Measurements from ENCODE around the gene ZNF660.
"Not testable (repeated sequence)": the region's sequence is repeated elsewhere in the genome, so short reads cannot be mapped to it uniquely, and the experiment has no call there.

GRCh38 chr3:44580971-44581370 lies 3.8 kb upstream of the ZNF660 start:
- TF ChIP-seq EZH2 (IDR thresholded peaks at IDR 0.05; ENCODE audit: borderline replicate concordance, low read depth, low read length, poor library complexity, severe bottlenecking): not testable (repeated sequence)
- TF ChIP-seq, protein P1, sequence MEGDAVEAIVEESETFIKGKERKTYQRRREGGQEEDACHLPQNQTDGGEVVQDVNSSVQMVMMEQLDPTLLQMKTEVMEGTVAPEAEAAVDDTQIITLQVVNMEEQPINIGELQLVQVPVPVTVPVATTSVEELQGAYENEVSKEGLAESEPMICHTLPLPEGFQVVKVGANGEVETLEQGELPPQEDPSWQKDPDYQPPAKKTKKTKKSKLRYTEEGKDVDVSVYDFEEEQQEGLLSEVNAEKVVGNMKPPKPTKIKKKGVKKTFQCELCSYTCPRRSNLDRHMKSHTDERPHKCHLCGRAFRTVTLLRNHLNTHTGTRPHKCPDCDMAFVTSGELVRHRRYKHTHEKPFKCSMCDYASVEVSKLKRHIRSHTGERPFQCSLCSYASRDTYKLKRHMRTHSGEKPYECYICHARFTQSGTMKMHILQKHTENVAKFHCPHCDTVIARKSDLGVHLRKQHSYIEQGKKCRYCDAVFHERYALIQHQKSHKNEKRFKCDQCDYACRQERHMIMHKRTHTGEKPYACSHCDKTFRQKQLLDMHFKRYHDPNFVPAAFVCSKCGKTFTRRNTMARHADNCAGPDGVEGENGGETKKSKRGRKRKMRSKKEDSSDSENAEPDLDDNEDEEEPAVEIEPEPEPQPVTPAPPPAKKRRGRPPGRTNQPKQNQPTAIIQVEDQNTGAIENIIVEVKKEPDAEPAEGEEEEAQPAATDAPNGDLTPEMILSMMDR (conservative IDR thresholded peaks at IDR 0.05; ENCODE audit: low read depth, low read length): not testable (repeated sequence)

Measured in A673 (cell line).